ENCODE measurements around the gene OIT3. TPM values are rescaled to one million over a fixed set of nuclear protein-coding genes. Genes with fewer than 3 reads are reported as not detected.

The OIT3 gene
- 0.03 to 0.13 TPM (median 0.05 TPM) in 4 of 5 replicates, not detected in the other for total RNA-seq (2022; extraction: Qiagen RNA extraction; ENCODE audit: low read depth)

DNA sequence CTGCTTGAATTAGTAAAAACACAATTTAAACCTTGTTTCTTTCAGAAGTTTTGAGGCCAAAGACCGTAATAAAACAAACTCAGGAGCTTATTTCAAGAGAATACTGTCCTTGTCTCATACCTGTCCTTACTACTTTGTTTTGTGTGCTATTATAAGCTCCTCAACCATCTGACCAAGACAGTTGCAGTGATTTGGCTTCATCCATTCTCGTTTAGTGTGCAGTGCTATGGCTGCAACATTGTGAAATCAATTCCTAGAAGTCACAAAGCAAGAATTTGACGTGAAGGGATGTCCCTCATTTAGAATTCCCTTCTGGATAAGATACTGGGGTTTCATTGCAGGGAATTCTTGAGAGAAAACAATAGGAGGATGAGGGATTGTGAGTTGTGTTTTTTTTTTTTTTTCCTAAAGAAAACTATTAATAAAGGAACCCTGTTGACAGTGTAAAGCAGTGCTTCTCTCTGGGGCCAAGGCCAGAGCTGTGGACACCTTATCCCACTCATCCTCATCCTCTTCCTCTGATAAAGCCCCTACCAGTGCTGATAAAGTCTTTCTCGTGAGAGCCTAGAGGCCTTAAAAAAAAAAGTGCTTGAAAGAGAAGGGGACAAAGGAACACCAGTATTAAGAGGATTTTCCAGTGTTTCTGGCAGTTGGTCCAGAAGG lies at the start of gene OIT3:
Gene OIT3, plus strand, starts transcription at position 604 of the 663 bp plus-strand sequence. CDS start 60 bp downstream, outside the sequence.

DNA sequence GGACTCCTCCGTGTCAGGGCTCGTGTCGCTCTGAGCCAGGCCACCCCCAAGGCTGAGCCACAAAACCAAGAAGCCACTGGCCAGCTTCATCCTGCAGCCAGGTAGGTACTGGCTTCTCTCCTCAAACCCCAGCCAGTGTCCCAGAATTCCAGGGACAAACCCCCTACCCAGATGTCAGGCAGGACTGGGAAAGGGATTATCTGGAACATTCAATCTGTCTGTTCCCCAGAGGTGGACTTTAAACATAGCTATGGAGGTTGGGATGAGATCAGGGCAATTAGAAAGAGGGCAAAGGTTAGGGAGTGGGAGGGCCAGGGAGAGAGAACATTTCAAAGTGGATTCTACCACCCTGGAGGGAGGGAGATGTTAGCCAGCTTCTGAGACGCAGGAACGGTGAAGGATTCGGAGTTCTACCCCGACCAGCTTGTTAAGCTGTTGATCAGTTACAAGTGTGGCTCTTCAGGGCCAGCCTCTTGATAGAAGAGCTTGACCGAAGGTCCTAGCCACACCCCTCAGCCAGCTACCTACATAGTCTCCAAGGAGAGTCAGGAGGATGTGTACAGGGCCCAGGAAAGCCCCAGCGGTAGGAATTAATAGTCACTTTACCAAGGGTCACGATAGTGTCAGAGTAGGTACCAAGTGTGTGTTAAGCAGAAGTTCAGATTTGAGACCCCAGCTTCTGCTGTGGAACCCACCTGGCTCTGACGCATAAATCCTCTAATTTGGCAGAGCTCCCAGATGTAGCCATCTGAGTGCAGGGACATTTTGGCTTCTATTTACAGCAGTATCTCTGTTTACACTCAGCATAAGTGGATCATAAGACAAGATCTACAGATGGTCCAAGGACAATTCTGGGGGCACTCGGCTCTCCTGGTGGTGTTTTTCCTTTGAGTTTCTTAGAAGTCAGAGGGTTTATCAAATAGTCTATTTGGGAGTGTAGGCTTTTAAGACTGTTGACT lies 61.3 kb downstream of the OIT3 start, which contains the start of gene PLA2G12B:
Gene PLA2G12B, minus strand, starts transcription at position 211 of the 959 bp plus-strand sequence. Its CDS starts 121 bp downstream, at position 90.

Other genes starting within 250 kb of the OIT3 start
- 32.0 to 40.2 TPM (median 36.3 TPM) in 5 replicates for gene MCU, start 201.6 kb upstream of the OIT3 start, total RNA-seq (2022; extraction: Qiagen RNA extraction; ENCODE audit: low read depth)
- not detected in 5 replicates for gene PLA2G12B, start 61.1 kb downstream of the OIT3 start, total RNA-seq (2022; extraction: Qiagen RNA extraction; ENCODE audit: low read depth)
- 19.7 to 29.1 TPM (median 22.6 TPM) in 5 replicates for gene P4HA1, start 203.1 kb downstream of the OIT3 start, total RNA-seq (2022; extraction: Qiagen RNA extraction; ENCODE audit: low read depth)
- gene NUDT13, start 216.7 kb downstream of the OIT3 start, total RNA-seq (2022; extraction: Qiagen RNA extraction; ENCODE audit: low read depth) = 2.2 to 5.4 TPM (median 2.9 TPM) in 5 replicates

All from A549 treated with CpdA at 1 μM for 4 hours (cell line).